ENCODE results near the gene URB2.

GRCh38 chr1:229651546-229651945 lies 25.5 kb downstream of the URB2 start:
- TF ChIP-seq POLR2A (IDR thresholded peaks at IDR 0.05): no peak
- TF ChIP-seq, protein P1, sequence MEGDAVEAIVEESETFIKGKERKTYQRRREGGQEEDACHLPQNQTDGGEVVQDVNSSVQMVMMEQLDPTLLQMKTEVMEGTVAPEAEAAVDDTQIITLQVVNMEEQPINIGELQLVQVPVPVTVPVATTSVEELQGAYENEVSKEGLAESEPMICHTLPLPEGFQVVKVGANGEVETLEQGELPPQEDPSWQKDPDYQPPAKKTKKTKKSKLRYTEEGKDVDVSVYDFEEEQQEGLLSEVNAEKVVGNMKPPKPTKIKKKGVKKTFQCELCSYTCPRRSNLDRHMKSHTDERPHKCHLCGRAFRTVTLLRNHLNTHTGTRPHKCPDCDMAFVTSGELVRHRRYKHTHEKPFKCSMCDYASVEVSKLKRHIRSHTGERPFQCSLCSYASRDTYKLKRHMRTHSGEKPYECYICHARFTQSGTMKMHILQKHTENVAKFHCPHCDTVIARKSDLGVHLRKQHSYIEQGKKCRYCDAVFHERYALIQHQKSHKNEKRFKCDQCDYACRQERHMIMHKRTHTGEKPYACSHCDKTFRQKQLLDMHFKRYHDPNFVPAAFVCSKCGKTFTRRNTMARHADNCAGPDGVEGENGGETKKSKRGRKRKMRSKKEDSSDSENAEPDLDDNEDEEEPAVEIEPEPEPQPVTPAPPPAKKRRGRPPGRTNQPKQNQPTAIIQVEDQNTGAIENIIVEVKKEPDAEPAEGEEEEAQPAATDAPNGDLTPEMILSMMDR (IDR thresholded peaks at IDR 0.05): no peak
